SK-N-SH (cell line): ENCODE data around the gene DCD.

Source experiments
- EZH2phosphoT487 ChIP-seq: fragments of 200-600 bp; sonication (generic); IDR thresholded peaks from 2 replicates; pipeline ENCODE4 v1.6.1; 2017; ENCODE audit warnings: low read depth, mixed run types, mild to moderate bottlenecking, antibody characterized with exemption, moderate library complexity, borderline replicate concordance
- GABPA ChIP-seq: IDR thresholded peaks from 2 replicates; pipeline ENCODE4 v1.4.0; 2012; ENCODE audit warnings: low read depth, mild to moderate bottlenecking
- NFIC ChIP-seq: IDR thresholded peaks from 2 replicates; pipeline ENCODE4 v1.4.0; 2012; ENCODE audit warnings: borderline replicate concordance

- TF ChIP-seq GABPA (no peak), EZH2phosphoT487 (no peak), NFIC (no peak)
Measured at GRCh38 chr12:54641554-54641953, 6.6 kb downstream of the DCD start.
